Activated CD8-positive, alpha-beta memory T cell treated with anti-CD3 and anti-CD28 coated beads for 24 hours (primary cell): ENCODE measurements around the gene SULF2.
"Not testable (repeated sequence)": the region's sequence is repeated elsewhere in the genome, so short reads cannot be mapped to it uniquely, and the experiment has no call there.

Source experiments
- DNase-seq: peaks from one replicate; pipeline ENCODE4 v3.0.0-alpha.2; 2020

The SULF2 gene

GRCh38 chr20:47785311-47785853 lies at the start of gene SULF2:
Gene SULF2, minus strand, starts transcription at chr20:47785481. Its CDS starts 28,118 bp downstream, at chr20:47757363.
- no peak for DNase-seq

- not testable (repeated sequence) for DNase-seq
Measured at GRCh38 chr20:47831675-47832074, 46.4 kb upstream of the SULF2 start.

- DNase-seq, result not testable (repeated sequence)
Measured at GRCh38 chr20:47826716-47827115, 41.4 kb upstream of the SULF2 start.

GRCh38 chr20:47826006-47826405 lies 40.7 kb upstream of the SULF2 start:
- DNase-seq, result not testable (repeated sequence)

- no peak for DNase-seq
Measured at GRCh38 chr20:47825011-47825762, 39.9 kb upstream of the SULF2 start.

GRCh38 chr20:47823941-47824340 lies 38.7 kb upstream of the SULF2 start:
- DNase-seq, result not testable (repeated sequence)

GRCh38 chr20:47821481-47822100 lies 36.3 kb upstream of the SULF2 start:
- DNase-seq, result no peak

GRCh38 chr20:47818996-47819609 lies 33.8 kb upstream of the SULF2 start:
- DNase-seq, result no peak

- no peak for DNase-seq
Measured at GRCh38 chr20:47818466-47818865, 33.2 kb upstream of the SULF2 start.

- DNase-seq, result no peak
Measured at GRCh38 chr20:47818016-47818415, 32.7 kb upstream of the SULF2 start.

- no peak for DNase-seq
Measured at GRCh38 chr20:47817573-47817972, 32.3 kb upstream of the SULF2 start.

GRCh38 chr20:47816487-47817451 lies 31.5 kb upstream of the SULF2 start:
- DNase-seq, result no peak

GRCh38 chr20:47815866-47816265 lies 30.6 kb upstream of the SULF2 start:
- DNase-seq, result no peak

GRCh38 chr20:47815416-47815806 lies 30.1 kb upstream of the SULF2 start:
- no peak for DNase-seq

- no peak for DNase-seq
Measured at GRCh38 chr20:47814632-47815415, 29.5 kb upstream of the SULF2 start.

GRCh38 chr20:47810721-47811347 lies 25.6 kb upstream of the SULF2 start:
- no peak for DNase-seq

- DNase-seq, result no peak
Measured at GRCh38 chr20:47810116-47810677, 24.9 kb upstream of the SULF2 start.

GRCh38 chr20:47809161-47809960 lies 24.1 kb upstream of the SULF2 start:
- no peak for DNase-seq

- no peak for DNase-seq
Measured at GRCh38 chr20:47805951-47806350, 20.7 kb upstream of the SULF2 start.

- DNase-seq, result not testable (repeated sequence)
Measured at GRCh38 chr20:47804972-47805371, 19.7 kb upstream of the SULF2 start.
